Middle frontal gyrus (tissue), 1 donor: ENCODE data around the gene HEG1.

Experiments used
- DNase-seq: peaks from one replicate; pipeline ENCODE4 v3.0.0-alpha.2; 2015; ENCODE audit warnings: low spot score; ENCODE audit errors: extremely low spot score

Gene HEG1

DNA sequence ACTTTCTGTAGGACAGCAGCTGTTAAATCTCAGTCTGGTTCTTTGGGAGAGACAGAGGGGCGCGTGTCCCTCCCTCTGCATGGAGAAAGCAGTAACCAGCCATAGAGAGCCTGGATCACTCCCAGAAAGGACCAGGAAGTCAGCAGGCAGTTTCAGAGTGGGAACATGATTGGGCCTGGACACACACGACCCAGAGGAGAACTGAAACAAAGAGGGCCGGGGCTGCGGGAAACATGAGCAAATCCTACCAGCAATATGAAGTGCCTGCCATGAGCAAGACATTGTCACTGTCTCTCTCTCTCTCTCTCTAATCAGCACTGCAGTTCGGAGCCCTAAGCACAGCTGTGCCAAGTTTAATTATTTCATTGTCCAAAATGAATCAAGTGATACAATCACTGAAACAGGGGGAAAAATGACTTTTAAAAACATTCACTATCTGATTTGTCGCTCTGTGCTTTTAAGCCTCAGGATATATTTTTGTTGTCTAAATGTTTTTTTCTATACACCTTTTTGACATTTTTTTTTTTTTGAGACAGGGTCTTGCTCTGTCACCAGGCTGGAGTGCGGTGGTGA is 138.9 kb downstream of the HEG1 start:
- no peak for DNase-seq
